ENCODE data around the gene NFIA. TPM values are rescaled to one million over a fixed set of nuclear protein-coding genes. Genes with fewer than 3 reads are reported as not detected.
A peak's percentile ranks its signal among the peaks of the same experiment; 100 is the strongest.

NFIA gene
- total RNA-seq, 4 donors from 2014 or later = 27.9 to 79.9 (median 36.7) TPM

GRCh38 chr1:61135291-61135690, 52.9 kb downstream of the NFIA start:
- no peaks in the 10 kb centered on the region for H3K27me3 ChIP-seq
- TF ChIP-seq, protein P1, sequence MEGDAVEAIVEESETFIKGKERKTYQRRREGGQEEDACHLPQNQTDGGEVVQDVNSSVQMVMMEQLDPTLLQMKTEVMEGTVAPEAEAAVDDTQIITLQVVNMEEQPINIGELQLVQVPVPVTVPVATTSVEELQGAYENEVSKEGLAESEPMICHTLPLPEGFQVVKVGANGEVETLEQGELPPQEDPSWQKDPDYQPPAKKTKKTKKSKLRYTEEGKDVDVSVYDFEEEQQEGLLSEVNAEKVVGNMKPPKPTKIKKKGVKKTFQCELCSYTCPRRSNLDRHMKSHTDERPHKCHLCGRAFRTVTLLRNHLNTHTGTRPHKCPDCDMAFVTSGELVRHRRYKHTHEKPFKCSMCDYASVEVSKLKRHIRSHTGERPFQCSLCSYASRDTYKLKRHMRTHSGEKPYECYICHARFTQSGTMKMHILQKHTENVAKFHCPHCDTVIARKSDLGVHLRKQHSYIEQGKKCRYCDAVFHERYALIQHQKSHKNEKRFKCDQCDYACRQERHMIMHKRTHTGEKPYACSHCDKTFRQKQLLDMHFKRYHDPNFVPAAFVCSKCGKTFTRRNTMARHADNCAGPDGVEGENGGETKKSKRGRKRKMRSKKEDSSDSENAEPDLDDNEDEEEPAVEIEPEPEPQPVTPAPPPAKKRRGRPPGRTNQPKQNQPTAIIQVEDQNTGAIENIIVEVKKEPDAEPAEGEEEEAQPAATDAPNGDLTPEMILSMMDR (IDR thresholded peaks at IDR 0.05) = no peak
- no peak for TF ChIP-seq POLR2A (IDR thresholded peaks at IDR 0.05)
- no peaks in the 10 kb centered on the region for H3K9me3 ChIP-seq
- intact Hi-C loops (cut with DNase I) = no loop called here
- no peak overlapping the region for H3K4me3 ChIP-seq
- WGBS, 2 donors = 90 to 94% methylated on average over 3 of the region's 3 CpGs
- peaks cover 12 to 74% (median 44%) of the 10 kb centered on the region in 3 donors for H3K4me1 ChIP-seq
- H3K36me3 ChIP-seq = no peaks in the 10 kb centered on the region
- no peak overlapping the region for H3K27ac ChIP-seq
- DNase-seq = no peak

DNA sequence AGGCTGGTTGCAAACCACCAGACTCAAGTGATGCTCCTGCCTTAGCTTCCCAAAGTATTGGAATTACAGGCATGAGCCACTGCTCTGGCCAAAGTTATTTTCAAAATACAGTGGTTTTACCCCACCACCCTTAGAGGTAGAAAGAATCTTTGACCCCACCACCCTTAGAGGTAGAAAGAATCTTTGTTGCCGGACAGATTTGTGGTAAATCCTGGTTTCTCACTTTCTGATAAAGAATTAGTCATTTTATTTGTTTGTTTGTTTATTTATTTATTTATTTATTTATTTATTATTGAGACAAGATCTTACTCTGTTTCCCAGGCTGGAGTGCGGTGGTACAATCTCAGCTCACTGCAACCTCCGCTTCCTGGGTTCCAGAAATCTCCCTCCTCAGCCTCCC, 55.9 kb downstream of the NFIA start:
- intact Hi-C loops (cut with DNase I) = no loop called here
- H3K27ac ChIP-seq = peak overlapping the region in 3 of 4 donors; percentile 70 to 85 (median 85)
- H3K4me1 ChIP-seq = peaks cover 28 to 75% (median 53%) of the 10 kb centered on the region in 3 donors
- no peak overlapping the region for H3K4me3 ChIP-seq
- no peaks in the 10 kb centered on the region for H3K36me3 ChIP-seq
- 95 to 98% methylated on average over 3 of the region's 3 CpGs for WGBS, 2 donors
- no peaks in the 10 kb centered on the region for H3K27me3 ChIP-seq
- no peaks in the 10 kb centered on the region for H3K9me3 ChIP-seq
- no peak for DNase-seq
- TF ChIP-seq, protein P1 (IDR thresholded peaks at IDR 0.05) = no peak
- TF ChIP-seq POLR2A (IDR thresholded peaks at IDR 0.05) = no peak

DNA sequence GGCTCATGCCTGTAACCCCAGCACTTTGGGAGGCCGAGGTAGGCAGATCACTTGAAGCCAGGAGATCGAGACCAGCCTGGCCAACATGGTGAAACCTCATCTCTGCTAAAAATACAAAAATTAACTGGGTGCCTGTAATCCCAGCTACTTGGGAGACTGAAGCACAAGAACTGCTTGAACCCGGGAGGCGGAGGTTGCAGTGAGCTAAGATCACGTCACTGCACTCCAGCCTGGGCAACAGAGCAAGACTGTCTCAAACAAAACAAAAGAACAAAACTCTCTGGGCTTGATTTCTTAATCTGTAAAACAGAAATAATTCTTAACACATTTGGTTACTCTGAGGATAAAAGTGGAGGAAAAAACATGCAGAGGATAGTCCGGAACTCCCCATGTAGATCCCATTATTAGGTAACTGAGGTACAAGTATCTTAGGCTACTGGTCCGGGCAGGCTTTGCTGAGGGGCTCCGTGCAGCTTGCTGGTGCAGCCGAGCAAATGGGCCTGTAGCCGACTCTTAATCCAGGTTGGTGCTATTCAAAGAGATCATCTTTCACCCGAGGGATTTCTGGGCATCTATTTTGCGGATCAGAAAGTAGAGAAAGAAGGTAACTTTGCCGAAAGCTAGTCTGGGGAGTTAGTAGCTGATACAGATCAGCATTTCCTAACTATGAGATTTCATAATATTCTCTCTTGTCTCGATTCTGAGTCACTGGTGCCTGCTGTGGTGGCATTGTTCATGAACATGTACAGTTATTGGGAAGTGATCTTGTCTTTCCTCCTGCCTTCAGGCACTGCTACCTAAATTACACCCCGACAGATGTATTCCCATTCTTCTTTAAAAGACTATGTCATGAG, 56.8 kb downstream of the NFIA start:
- Histone ChIP-seq H3K27me3 (no peaks in the 10 kb centered on the region), H3K4me1 (peaks cover 28 to 77% (median 55%) of the 10 kb centered on the region in 3 donors), H3K9me3 (no peaks in the 10 kb centered on the region), H3K4me3 (peak overlapping the region in 3 of 4 donors; percentile 15 to 38 (median 27)), H3K27ac (peak overlapping the region; percentile 70 to 85 (median 82)), H3K36me3 (no peaks in the 10 kb centered on the region)
- WGBS, 2 donors = 34 to 41% methylated on average over 14 of the region's 15 CpGs
- intact Hi-C loops (cut with DNase I) = no loop called here
- TF ChIP-seq, protein P1 (IDR thresholded peaks at IDR 0.05) = no peak
- no peak for TF ChIP-seq POLR2A (IDR thresholded peaks at IDR 0.05)
- no peak for DNase-seq

DNA sequence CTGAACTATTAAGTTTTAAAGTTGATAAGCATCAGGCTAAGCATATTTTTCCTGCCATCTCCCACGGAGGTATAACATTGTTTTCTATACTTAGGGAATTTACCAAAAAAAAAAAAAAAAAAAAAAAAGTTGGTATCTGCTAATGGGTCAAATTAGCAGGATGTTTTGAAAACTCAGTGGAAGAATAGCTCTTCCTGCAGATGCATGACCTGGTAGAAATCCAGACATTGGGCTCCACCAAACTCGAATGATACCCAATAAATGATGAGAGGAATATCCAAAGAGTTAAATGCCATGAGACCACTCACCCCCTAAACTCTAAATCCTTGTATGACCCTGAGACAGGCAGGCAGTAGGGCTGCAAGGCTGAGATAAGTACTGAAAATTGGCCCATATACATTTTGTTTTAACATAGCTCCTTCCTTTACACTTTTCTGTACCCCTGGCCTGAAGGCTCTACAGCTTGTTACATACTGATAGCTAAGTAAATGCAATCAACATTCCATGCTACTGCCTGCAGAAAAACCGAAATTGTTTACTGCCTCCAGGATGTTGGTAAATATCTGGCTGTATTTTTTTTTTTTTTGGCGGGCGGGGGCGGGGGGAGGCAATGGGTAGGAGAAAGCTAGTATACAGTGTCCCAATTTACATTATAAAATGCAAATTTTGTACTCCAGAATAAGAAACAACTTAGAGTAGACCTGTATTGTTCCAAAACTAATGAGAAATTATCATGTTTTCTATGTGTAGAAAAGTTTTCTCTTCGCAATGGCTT, 57.6 kb downstream of the NFIA start:
- Histone ChIP-seq H3K36me3 (no peaks in the 10 kb centered on the region), H3K9me3 (no peaks in the 10 kb centered on the region), H3K27ac (peak overlapping the region in 3 of 4 donors; percentile 79 to 85 (median 85)), H3K27me3 (no peaks in the 10 kb centered on the region), H3K4me1 (peaks cover 28 to 85% (median 58%) of the 10 kb centered on the region in 3 donors), H3K4me3 (no peak overlapping the region)
- TF ChIP-seq, protein P1 (IDR thresholded peaks at IDR 0.05) = no peak
- no peak for TF ChIP-seq POLR2A (IDR thresholded peaks at IDR 0.05)
- 37 to 44% methylated on average over 7 of the region's 7 CpGs for WGBS, 2 donors
- intact Hi-C loops (cut with DNase I) = no loop called here
- DNase-seq = no peak

DNA sequence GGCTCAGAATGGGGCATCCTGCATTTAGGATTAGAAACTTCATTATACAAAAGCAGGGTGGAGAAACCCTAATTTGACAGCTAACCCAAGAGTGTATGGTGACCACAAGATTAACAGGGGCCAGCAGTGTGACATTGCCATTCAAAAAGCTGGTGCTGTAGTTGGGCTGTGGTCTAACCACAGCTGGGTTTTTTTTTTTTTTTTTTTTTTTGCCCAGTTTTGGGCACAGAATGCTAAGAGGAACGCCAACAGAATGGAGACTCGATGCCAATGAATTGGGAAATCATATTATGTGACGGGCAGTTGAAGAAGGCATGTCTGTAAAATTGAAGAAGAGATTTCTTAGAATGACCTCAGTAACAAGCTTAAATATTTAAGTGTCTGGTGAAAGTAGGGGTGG, 58.4 kb downstream of the NFIA start:
- Histone ChIP-seq H3K4me1 (peaks cover 28 to 87% (median 58%) of the 10 kb centered on the region in 3 donors), H3K9me3 (no peaks in the 10 kb centered on the region), H3K4me3 (no peak overlapping the region), H3K36me3 (no peaks in the 10 kb centered on the region), H3K27me3 (no peaks in the 10 kb centered on the region), H3K27ac (peak overlapping the region; percentile 71 to 85 (median 84))
- intact Hi-C loops (cut with DNase I) = no loop called here
- no peak for TF ChIP-seq POLR2A (IDR thresholded peaks at IDR 0.05)
- TF ChIP-seq, protein P1 (IDR thresholded peaks at IDR 0.05) = no peak
- 9 to 36% methylated on average over 3 of the region's 3 CpGs for WGBS, 2 donors
- DNase-seq = no peak

Measured in esophagus squamous epithelium (tissue), 5 donors.